Heart left ventricle (tissue), 16 donors: ENCODE results near the gene LRRC51. TPM values are rescaled to one million over a fixed set of nuclear protein-coding genes. Genes with fewer than 3 reads are reported as not detected.
A peak's percentile ranks its signal among the peaks of the same experiment; 100 is the strongest.

Source experiments
- ATAC-seq, 4 donors: fragments of 200-7000 bp; cut with Tn5 transposase; one replicate each; pipeline ENCODE4 v1.9.1; 2020 to 2022; ENCODE audit warnings: moderate library complexity in 4 of 4, mild to moderate bottlenecking in 3 of 4, moderate number of reproducible peaks in 1 of 4
- DNase-seq, 5 donors: peaks; one replicate each; pipeline ENCODE4 v3.0.0-alpha.2; 2020
- H3K27ac ChIP-seq, 12 donors: fragments of 200-600 bp; sonication (generic) in 4 of 12; one replicate each; pipeline versions ENCODE4 v1.5.0 to v1.8.0; 2016 to 2022; ENCODE audit warnings: mild to moderate bottlenecking in 2 of 12
- H3K27me3 ChIP-seq, 9 donors: fragments of 200-600 bp; sonication (generic) in 2 of 9; one replicate each; pipeline versions ENCODE4 v1.5.1 to v1.8.0; 2016 to 2022; ENCODE audit warnings: mild to moderate bottlenecking in 3 of 9
- H3K36me3 ChIP-seq, 9 donors: fragments of 200-600 bp; sonication (generic) in 2 of 9; one replicate each; pipeline versions ENCODE4 v1.5.0 to v1.8.0; 2018 to 2022; ENCODE audit warnings: mild to moderate bottlenecking in 2 of 9
- H3K4me1 ChIP-seq, 12 donors: fragments of 200-600 bp; sonication (generic) in 4 of 12; one replicate each; pipeline versions ENCODE4 v1.5.0 to v1.8.0; 2016 to 2022; ENCODE audit warnings: mild to moderate bottlenecking in 3 of 12
- H3K4me3 ChIP-seq, 12 donors: fragments of 200-600 bp; sonication (generic) in 4 of 12; one replicate each; pipeline versions ENCODE4 v1.5.0 to v1.8.0; 2017 to 2022; ENCODE audit warnings: mild to moderate bottlenecking in 9 of 12, moderate library complexity in 4 of 12
- H3K9me3 ChIP-seq, 12 donors: fragments of 200-600 bp; sonication (generic) in 4 of 12; one replicate each; pipeline versions ENCODE4 v1.5.0 to v1.8.0; 2016 to 2022; ENCODE audit warnings: mild to moderate bottlenecking in 1 of 12
- CTCF ChIP-seq, 12 donors: fragments of 200-600 bp; sonication (generic) in 4 of 12; IDR thresholded peaks; one replicate each; pipeline versions ENCODE4 v1.5.0 to v1.8.0; 2018 to 2022; ENCODE audit warnings: antibody characterized with exemption in 12 of 12, mild to moderate bottlenecking in 5 of 12
- POLR2A ChIP-seq, 2 donors: fragments of 450-650 bp; IDR thresholded peaks; one replicate each; pipeline ENCODE4 v1.6.1; 2017; ENCODE audit warnings: antibody characterized with exemption in 2 of 2, mild to moderate bottlenecking in 2 of 2, moderate library complexity in 2 of 2
- WGBS, 4 donors: extraction: QIAGEN DNeasy Blood & Tissue Kit in 2 of 4; methylation state at CpG; one replicate each; pipeline versions ENCODE4 v1.1.5 to v1.1.7; 2013 to 2018; 5-methylcytosine and 5-hydroxymethylcytosine counted together
- intact Hi-C, 10 donors: fragments of 100-400 bp; cut with DNase I; formaldehyde crosslinking; loops; one replicate each; pipeline versions ENCODE4 v1.11.1 to v1.14.2; 2022
- polyA plus RNA-seq, 2 donors: library from polyadenylated mRNA; stranded (reverse); fragments of 200-250 nt; gene quantifications; one replicate each; pipeline ENCODE4 v1.2.3, GENCODE V29; 2013
- total RNA-seq, 9 donors: library from RNA; depleted of rRNA in 2 of 9; stranded (reverse); fragments of >200 nt in 2 of 9; fragmentation: NEBNext Ultra II Directional in 3 of 9; extraction: Animal tissue kit (Norgen Biotek cat#: 25700) in 3 of 9; gene quantifications; one replicate each; pipeline versions ENCODE4 v1.1.0 to v1.2.4, GENCODE V29; 2016 to 2023
- donor health status: ischemic (EF 13 %, LVEDD 7.1; RV severe dilation, severe dysfunction).
- donor health status: healthy with polysubstance abuse.
- donor health status: DM: no; HTN: yes; CAD: no.
- donor health status: DM: no; HTN: no; CAD: no.
- donor health status: ischemic (EF 25% LVEDD 6.9; RV normal size, moderate dysfunction).
- donor health status: ischemic (EF 25% LVEDD 5.7; RV mildly dilated, moderate dysfunction).
- donor health status: healthy.
- donor health status: DM: yes; HTN: yes; CAD: no.
- donor health status: ischemic (EF 35%, LVEDD 5.7; RV mildly dilated, moderate dysfunction).
- donor health status: nonischemic (EF 11% LVEDD 7.7; RV severe dilation, severe dysfunction).
- donor health status: DM: yes; HTN: yes; CAD: no.
- donor health status: PGD.
- donor health status: ischemic (EF 29% LVEDD 5.4; RV normal size, mild dysfunction).
- donor health status: nonischemic (EF 23%, LVEDD 6.1; RV moderate dilation, normal function).

The LRRC51 gene
- total and polyA plus RNA-seq, 11 donors = 2.0 to 9.3 (median 4.5) TPM

DNA sequence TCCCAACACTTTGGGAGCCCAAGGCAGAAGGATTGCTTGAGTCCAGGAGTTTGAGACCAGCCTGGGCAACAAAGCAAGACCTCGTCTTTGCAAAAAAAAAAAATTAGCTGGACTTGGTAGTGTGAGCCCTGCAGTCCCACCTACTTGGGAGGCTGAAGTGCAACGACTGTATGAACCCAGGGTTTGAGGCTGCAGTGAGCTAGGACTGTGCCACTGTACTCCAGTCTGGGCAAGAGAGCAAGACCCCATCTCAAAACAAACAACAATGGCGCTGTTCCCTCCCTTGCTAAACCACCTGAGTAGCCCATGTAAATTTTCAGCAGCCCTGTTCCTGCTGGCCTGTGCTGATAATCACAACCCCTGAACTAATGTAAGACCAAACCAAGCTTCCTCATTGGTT, 19.4 kb downstream of the LRRC51 start:
- intact Hi-C loops = loop anchor here in 2 of 10 donors (5.0 to 10.0 kb wide), 2 partner anchors 173 to 335 kb away; partner anchors contain the start of genes CLPB (in 1 of the 2), RNF121 (in 1 of the 2) and XNDC1N (in 1 of the 2)
- H3K4me3 ChIP-seq = peak overlapping the region in 1 of 12 donors; percentile 4
- WGBS, 4 donors = 72 to 88% (median 82%) methylated on average over 3 of the region's 3 CpGs
- H3K27ac ChIP-seq = peak overlapping the region in 1 of 12 donors; percentile 73
- DNase-seq = no peak
- no peak for TF ChIP-seq CTCF (IDR thresholded peaks at IDR 0.05)
- no peak for TF ChIP-seq POLR2A (IDR thresholded peaks at IDR 0.05)
- no peak for ATAC-seq
- H3K9me3 ChIP-seq = no peaks in the 10 kb centered on the region
- H3K36me3 ChIP-seq = peaks cover 0 to 57% (median 39%) of the 10 kb centered on the region in 9 donors
- peaks cover 7 to 48% (median 32%) of the 10 kb centered on the region in 12 donors for H3K4me1 ChIP-seq
- no peaks in the 10 kb centered on the region for H3K27me3 ChIP-seq

GRCh38 chr11:72100462-72100861, 19.8 kb downstream of the LRRC51 start:
- 79 to 100% (median 88%) methylated on average over 1 of the region's 1 CpG for WGBS, 4 donors
- Histone ChIP-seq H3K36me3 (peaks cover 0 to 53% (median 35%) of the 10 kb centered on the region in 9 donors), H3K27me3 (no peaks in the 10 kb centered on the region), H3K9me3 (no peaks in the 10 kb centered on the region), H3K4me1 (peaks cover 7 to 48% (median 32%) of the 10 kb centered on the region in 12 donors), H3K4me3 (peak overlapping the region in 1 of 12 donors; percentile 4), H3K27ac (peak overlapping the region in 2 of 12 donors; percentile 73 to 96)
- ATAC-seq (no peak), DNase-seq (no peak)
- intact Hi-C loops = loop anchor here in 2 of 10 donors (5.0 to 10.0 kb wide), 2 partner anchors 173 to 334 kb away; partner anchors contain the start of genes CLPB (in 1 of the 2), RNF121 (in 1 of the 2) and XNDC1N (in 1 of the 2)
- no peak for TF ChIP-seq CTCF (IDR thresholded peaks at IDR 0.05)
- no peak for TF ChIP-seq POLR2A (IDR thresholded peaks at IDR 0.05)

DNA sequence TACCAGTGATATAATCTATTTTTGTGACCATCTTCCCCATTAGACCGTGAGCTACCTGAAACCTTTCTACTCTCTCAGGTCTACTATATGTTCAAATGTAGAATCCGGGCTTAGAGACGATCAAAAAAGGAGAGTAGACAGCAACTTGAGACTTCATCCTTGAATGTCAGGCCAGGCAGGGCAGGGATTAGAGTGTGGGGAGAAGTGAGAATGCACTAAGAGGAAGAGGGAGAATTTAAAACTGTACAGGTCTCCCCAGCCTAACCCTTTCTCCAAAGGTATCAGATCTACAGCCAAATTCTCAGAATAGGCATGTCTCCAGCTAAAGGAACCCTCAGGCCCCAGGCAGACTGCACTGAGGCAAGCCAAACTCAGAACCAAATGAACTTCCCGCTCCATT, 21.5 kb downstream of the LRRC51 start:
- 48 to 54% (median 49%) methylated on average over 4 of the region's 4 CpGs for WGBS, 4 donors
- Histone ChIP-seq H3K36me3 (peaks cover 0 to 37% (median 25%) of the 10 kb centered on the region in 9 donors), H3K9me3 (no peaks in the 10 kb centered on the region), H3K27ac (peak overlapping the region in 11 of 12 donors; percentile 91 to 99 (median 96)), H3K27me3 (no peaks in the 10 kb centered on the region), H3K4me1 (peaks cover 7 to 48% (median 32%) of the 10 kb centered on the region in 12 donors), H3K4me3 (peak overlapping the region; percentile 70 to 98 (median 90))
- intact Hi-C loops = loop anchor here in 2 of 10 donors (5.0 to 10.0 kb wide), 2 partner anchors 175 to 333 kb away; partner anchors contain the start of genes CLPB (in 1 of the 2), RNF121 (in 1 of the 2) and XNDC1N (in 1 of the 2)
- ATAC-seq (no peak), DNase-seq (no peak)
- TF ChIP-seq POLR2A (IDR thresholded peaks at IDR 0.05) (no peak), CTCF (IDR thresholded peaks at IDR 0.05) (no peak)

- DNase-seq = no peak
- peak overlapping the region; percentile 70 to 98 (median 90) for H3K4me3 ChIP-seq
- no peaks in the 10 kb centered on the region for H3K27me3 ChIP-seq
- H3K27ac ChIP-seq = peak overlapping the region; percentile 91 to 99 (median 96)
- peak in 1 of 4 donors; percentile 1 for ATAC-seq
- no peaks in the 10 kb centered on the region for H3K9me3 ChIP-seq
- WGBS, 4 donors = 2 to 4% (median 3%) methylated on average over 8 to 9 of the region's 9 CpGs
- TF ChIP-seq CTCF (IDR thresholded peaks at IDR 0.05) (no peak), POLR2A (IDR thresholded peaks at IDR 0.05) (no peak)
- intact Hi-C loops = loop anchor here in 2 of 10 donors (5.0 to 10.0 kb wide), 2 partner anchors 175 to 332 kb away; partner anchors contain the start of genes CLPB (in 1 of the 2), RNF121 (in 1 of the 2) and XNDC1N (in 1 of the 2)
- peaks cover 0 to 32% (median 20%) of the 10 kb centered on the region in 9 donors for H3K36me3 ChIP-seq
- H3K4me1 ChIP-seq = peaks cover 7 to 48% (median 32%) of the 10 kb centered on the region in 12 donors
Observed at GRCh38 chr11:72102631-72102945, 21.9 kb downstream of the LRRC51 start.
